HepG2 (cell line): Measurements from ENCODE around the gene SLC25A23. TPM values are rescaled to one million over a fixed set of nuclear protein-coding genes. Genes with fewer than 3 reads are reported as not detected.

Source experiments
- EHMT2 ChIP-seq: fragments of 200-600 bp; sonication (generic); IDR thresholded peaks from 2 replicates; pipeline ENCODE4 v1.7.0; 2017; ENCODE audit warnings: antibody characterized with exemption, low read depth, low read length, borderline replicate concordance
- GPBP1L1 ChIP-seq: sonication (generic); formaldehyde crosslinking; IDR thresholded peaks from 2 replicates; pipeline ENCODE4 v1.5.0; 2020; ENCODE audit warnings: mild to moderate bottlenecking, missing genetic modification reagents
- HMGXB3 ChIP-seq: sonication (generic); formaldehyde crosslinking; IDR thresholded peaks from 2 replicates; pipeline ENCODE4 v1.4.0; 2020; ENCODE audit warnings: missing genetic modification reagents, borderline replicate concordance
- IRF9 ChIP-seq: sonication (generic); formaldehyde crosslinking; IDR thresholded peaks from 2 replicates; pipeline ENCODE4 v1.8.0; 2022; ENCODE audit warnings: missing genetic modification reagents, mild to moderate bottlenecking, borderline replicate concordance
- MED13 ChIP-seq: sonication (generic); formaldehyde crosslinking; IDR thresholded peaks from 2 replicates; pipeline ENCODE4 v1.5.0; 2020; ENCODE audit warnings: missing genetic modification reagents
- NCOA1 ChIP-seq: sonication (generic); formaldehyde crosslinking; IDR thresholded peaks from 2 replicates; pipeline ENCODE4 v1.9.0; 2021; ENCODE audit warnings: missing genetic modification reagents
- PCBP2 ChIP-seq: fragments of 200-400 bp; formaldehyde crosslinking; optimal IDR thresholded peaks from 2 replicates; pipeline ENCODE3; 2018; ENCODE audit warnings: low read length, low read depth; ENCODE audit not compliant: poor library complexity, severe bottlenecking
- SRSF4 ChIP-seq: fragments of 200-400 bp; formaldehyde crosslinking; IDR thresholded peaks from one replicate; pipeline ENCODE4 v1.6.1; 2018; ENCODE audit warnings: mild to moderate bottlenecking, low read depth, low read length, moderate library complexity; ENCODE audit not compliant: poor library complexity, severe bottlenecking
- TFAP4 ChIP-seq: sonication (generic); IDR thresholded peaks from 2 replicates; pipeline ENCODE4 v1.6.1; 2016; ENCODE audit warnings: low read depth, borderline replicate concordance
- ZBTB49 ChIP-seq: sonication (generic); formaldehyde crosslinking; IDR thresholded peaks from 2 replicates; pipeline ENCODE4 v1.4.0; 2020; ENCODE audit warnings: missing genetic modification reagents, borderline replicate concordance
- ZFP90 ChIP-seq: sonication (generic); formaldehyde crosslinking; IDR thresholded peaks from 2 replicates; pipeline ENCODE4 v1.8.0; 2022; ENCODE audit warnings: missing genetic modification reagents, mild to moderate bottlenecking, inconsistent platforms, borderline replicate concordance
- ZNF232 ChIP-seq: sonication (generic); formaldehyde crosslinking; IDR thresholded peaks from 2 replicates; pipeline ENCODE4 v1.4.0; 2020; ENCODE audit warnings: missing genetic modification reagents, borderline replicate concordance
- ZNF333 ChIP-seq: sonication (generic); formaldehyde crosslinking; IDR thresholded peaks from 2 replicates; pipeline ENCODE4 v1.4.0; 2020; ENCODE audit warnings: mild to moderate bottlenecking, missing genetic modification reagents, borderline replicate concordance
- ZNF510 ChIP-seq: sonication (generic); formaldehyde crosslinking; IDR thresholded peaks from 2 replicates; pipeline ENCODE4 v1.4.0; 2020; ENCODE audit warnings: low read depth, mild to moderate bottlenecking, missing genetic modification reagents
- ZNF563 ChIP-seq: sonication (generic); formaldehyde crosslinking; IDR thresholded peaks from 2 replicates; pipeline ENCODE4 v1.8.0; 2022; ENCODE audit warnings: mild to moderate bottlenecking, moderate library complexity, missing genetic modification reagents
- ZNF747 ChIP-seq: sonication (generic); formaldehyde crosslinking; IDR thresholded peaks from 2 replicates; pipeline ENCODE4 v1.8.1; 2023; ENCODE audit warnings: missing genetic modification reagents, mild to moderate bottlenecking, borderline replicate concordance
- ZNF790 ChIP-seq: sonication (generic); formaldehyde crosslinking; IDR thresholded peaks from 2 replicates; pipeline ENCODE4 v1.8.0; 2022; ENCODE audit warnings: missing genetic modification reagents, mild to moderate bottlenecking, borderline replicate concordance
- polyA plus RNA-seq, 8 experiments: library from polyadenylated mRNA; depleted of rRNA in 3 of 8; stranded (reverse) in 7 of 8; unstranded in 1 of 8; fragments of >200 nt; fragmentation: Illumina TruSeq in 4 of 8; extraction: Trizol in 4 of 8; gene quantifications; 2 replicates each; pipeline versions ENCODE4 v1.2.1 to v1.2.3, GENCODE V29; 2011 to 2016; ENCODE audit warnings: low read depth in 4 of 8, missing spikeins in 1 of 8, mixed read lengths in 1 of 8; ENCODE audit not compliant: insufficient read depth in 1 of 8
- total RNA-seq, 5 experiments: library from RNA; depleted of rRNA; stranded (reverse); fragments of >200 nt; fragmentation: Illumina TruSeq; extraction: Trizol; gene quantifications; 2 replicates each; pipeline ENCODE4 v1.2.3, GENCODE V29; 2016; ENCODE audit warnings: low read depth in 1 of 5

SLC25A23 gene
- total and polyA plus RNA-seq, 2 of the 13 experiments (the other 11 are each of a cell fraction or from before 2014, with no cell fraction given) = 12.4 to 15.2 TPM

GRCh38 chr19:6425732-6426620 lies 33.6 kb downstream of the SLC25A23 start (continued):
- no peak for TF ChIP-seq HMGXB3
- no peak for TF ChIP-seq ZNF510
- TF ChIP-seq SRSF4 = no peak
- TF ChIP-seq PCBP2 = no peak
- no peak for TF ChIP-seq IRF9 (CRISPR knock-in tag)
- peak; percentile 11; the same call in 1 of the 2 replicates for TF ChIP-seq ZNF232
- no peak for TF ChIP-seq ZBTB49 (CRISPR knock-in tag)
- TF ChIP-seq ZFP90 = no peak
- no peak for TF ChIP-seq MED13 (CRISPR knock-in tag)
- 0 out of 2 replicates have a peak, but pooled peaks have one; percentile 10 for TF ChIP-seq ZNF563 (CRISPR knock-in tag)
- TF ChIP-seq EHMT2 = no peak
- no peak for TF ChIP-seq GPBP1L1 (CRISPR knock-in tag)
- no peak for TF ChIP-seq ZNF790 (CRISPR knock-in tag)
- no peak for TF ChIP-seq ZNF333
- no peak; the same call in 1 of the 2 replicates for TF ChIP-seq ZNF747 (CRISPR knock-in tag)
- TF ChIP-seq TFAP4 = no peak
- no peak for TF ChIP-seq NCOA1 (CRISPR knock-in tag)
